ENCODE results near the gene ARHGEF2. TPM values are rescaled to one million over a fixed set of nuclear protein-coding genes. Genes with fewer than 3 reads are reported as not detected.

Gene ARHGEF2
- total and polyA plus RNA-seq, 2 of the 13 experiments (the other 11 are each of a cell fraction or from before 2014, with no cell fraction given): 16.1 to 32.1 TPM

DNA sequence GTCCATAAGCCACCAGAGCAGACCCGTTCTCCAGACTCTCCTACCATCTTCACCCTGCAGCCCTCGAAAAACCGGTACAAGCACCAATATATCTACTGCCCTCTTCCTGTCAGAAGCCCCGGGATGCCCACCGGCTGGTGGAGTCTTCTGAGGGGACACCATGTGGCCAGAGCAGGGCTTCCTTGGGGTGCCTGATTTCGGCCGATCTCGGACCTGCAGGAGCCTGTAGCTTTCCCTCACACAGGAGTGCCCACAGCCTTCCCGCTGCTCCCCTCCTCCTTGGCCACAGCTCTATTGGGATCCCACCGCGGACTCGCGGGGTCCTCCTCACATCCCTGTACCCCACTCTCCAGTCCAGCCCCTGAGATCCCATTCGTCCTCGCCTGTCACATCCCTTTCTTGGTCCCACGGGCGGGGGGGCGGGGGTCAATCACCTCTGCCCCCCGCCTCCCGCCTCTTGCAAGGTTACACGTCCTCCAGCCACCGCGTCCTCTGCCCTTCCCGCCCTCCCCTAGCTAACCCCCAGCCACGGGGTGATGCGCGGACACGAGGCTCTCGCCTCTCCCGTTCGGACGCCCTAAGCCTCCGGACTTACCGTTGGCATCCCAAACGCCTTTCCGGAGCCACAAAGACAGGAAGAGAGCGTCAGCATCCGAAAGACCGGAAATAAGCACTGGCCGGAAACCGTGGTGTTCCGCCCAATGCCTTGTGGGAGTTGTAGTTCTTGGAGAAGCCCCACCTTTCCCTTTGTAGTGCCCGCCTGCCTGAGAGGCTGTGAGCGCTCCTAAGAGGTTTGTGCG is 42.1 kb upstream of the ARHGEF2 start, which contains the start of gene SSR2 (continued):
- TF ChIP-seq, protein P1, sequence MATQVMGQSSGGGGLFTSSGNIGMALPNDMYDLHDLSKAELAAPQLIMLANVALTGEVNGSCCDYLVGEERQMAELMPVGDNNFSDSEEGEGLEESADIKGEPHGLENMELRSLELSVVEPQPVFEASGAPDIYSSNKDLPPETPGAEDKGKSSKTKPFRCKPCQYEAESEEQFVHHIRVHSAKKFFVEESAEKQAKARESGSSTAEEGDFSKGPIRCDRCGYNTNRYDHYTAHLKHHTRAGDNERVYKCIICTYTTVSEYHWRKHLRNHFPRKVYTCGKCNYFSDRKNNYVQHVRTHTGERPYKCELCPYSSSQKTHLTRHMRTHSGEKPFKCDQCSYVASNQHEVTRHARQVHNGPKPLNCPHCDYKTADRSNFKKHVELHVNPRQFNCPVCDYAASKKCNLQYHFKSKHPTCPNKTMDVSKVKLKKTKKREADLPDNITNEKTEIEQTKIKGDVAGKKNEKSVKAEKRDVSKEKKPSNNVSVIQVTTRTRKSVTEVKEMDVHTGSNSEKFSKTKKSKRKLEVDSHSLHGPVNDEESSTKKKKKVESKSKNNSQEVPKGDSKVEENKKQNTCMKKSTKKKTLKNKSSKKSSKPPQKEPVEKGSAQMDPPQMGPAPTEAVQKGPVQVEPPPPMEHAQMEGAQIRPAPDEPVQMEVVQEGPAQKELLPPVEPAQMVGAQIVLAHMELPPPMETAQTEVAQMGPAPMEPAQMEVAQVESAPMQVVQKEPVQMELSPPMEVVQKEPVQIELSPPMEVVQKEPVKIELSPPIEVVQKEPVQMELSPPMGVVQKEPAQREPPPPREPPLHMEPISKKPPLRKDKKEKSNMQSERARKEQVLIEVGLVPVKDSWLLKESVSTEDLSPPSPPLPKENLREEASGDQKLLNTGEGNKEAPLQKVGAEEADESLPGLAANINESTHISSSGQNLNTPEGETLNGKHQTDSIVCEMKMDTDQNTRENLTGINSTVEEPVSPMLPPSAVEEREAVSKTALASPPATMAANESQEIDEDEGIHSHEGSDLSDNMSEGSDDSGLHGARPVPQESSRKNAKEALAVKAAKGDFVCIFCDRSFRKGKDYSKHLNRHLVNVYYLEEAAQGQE (IDR thresholded peaks at IDR 0.05; ENCODE audit: borderline replicate concordance in 1 of 2, low read depth in 1 of 2, low read length in 2 of 2): no peak
- peak; percentile 84 for TF ChIP-seq PHF8 (CRISPR knock-in tag; IDR thresholded peaks at IDR 0.05)
- TF ChIP-seq, protein P2, sequence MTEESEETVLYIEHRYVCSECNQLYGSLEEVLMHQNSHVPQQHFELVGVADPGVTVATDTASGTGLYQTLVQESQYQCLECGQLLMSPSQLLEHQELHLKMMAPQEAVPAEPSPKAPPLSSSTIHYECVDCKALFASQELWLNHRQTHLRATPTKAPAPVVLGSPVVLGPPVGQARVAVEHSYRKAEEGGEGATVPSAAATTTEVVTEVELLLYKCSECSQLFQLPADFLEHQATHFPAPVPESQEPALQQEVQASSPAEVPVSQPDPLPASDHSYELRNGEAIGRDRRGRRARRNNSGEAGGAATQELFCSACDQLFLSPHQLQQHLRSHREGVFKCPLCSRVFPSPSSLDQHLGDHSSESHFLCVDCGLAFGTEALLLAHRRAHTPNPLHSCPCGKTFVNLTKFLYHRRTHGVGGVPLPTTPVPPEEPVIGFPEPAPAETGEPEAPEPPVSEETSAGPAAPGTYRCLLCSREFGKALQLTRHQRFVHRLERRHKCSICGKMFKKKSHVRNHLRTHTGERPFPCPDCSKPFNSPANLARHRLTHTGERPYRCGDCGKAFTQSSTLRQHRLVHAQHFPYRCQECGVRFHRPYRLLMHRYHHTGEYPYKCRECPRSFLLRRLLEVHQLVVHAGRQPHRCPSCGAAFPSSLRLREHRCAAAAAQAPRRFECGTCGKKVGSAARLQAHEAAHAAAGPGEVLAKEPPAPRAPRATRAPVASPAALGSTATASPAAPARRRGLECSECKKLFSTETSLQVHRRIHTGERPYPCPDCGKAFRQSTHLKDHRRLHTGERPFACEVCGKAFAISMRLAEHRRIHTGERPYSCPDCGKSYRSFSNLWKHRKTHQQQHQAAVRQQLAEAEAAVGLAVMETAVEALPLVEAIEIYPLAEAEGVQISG (CRISPR knock-in tag; IDR thresholded peaks at IDR 0.05): peak; percentile 95
- TF ChIP-seq, protein P3, sequence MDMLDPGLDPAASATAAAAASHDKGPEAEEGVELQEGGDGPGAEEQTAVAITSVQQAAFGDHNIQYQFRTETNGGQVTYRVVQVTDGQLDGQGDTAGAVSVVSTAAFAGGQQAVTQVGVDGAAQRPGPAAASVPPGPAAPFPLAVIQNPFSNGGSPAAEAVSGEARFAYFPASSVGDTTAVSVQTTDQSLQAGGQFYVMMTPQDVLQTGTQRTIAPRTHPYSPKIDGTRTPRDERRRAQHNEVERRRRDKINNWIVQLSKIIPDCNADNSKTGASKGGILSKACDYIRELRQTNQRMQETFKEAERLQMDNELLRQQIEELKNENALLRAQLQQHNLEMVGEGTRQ (IDR thresholded peaks at IDR 0.05; ENCODE audit: low read depth, low read length): no peak
- TF ChIP-seq, protein P3 (CRISPR knock-in tag; IDR thresholded peaks at IDR 0.05; ENCODE audit: borderline replicate concordance): no peak
- no peak for TF ChIP-seq GATA4 (IDR thresholded peaks at IDR 0.05; ENCODE audit: borderline replicate concordance, low read depth)
- no peak for TF ChIP-seq ZNF629 (CRISPR knock-in tag; conservative IDR thresholded peaks at IDR 0.05)
- TF ChIP-seq PRMT3 (CRISPR knock-in tag; IDR thresholded peaks at IDR 0.05; ENCODE audit: borderline replicate concordance, low read depth): no peak
- TF ChIP-seq YEATS4 (CRISPR knock-in tag; IDR thresholded peaks at IDR 0.05; ENCODE audit: borderline replicate concordance): peak; percentile 45; the same call in 1 of the 2 replicates
- TF ChIP-seq JARID2 (CRISPR knock-in tag; IDR thresholded peaks at IDR 0.05; ENCODE audit: insufficient replicate concordance): peak; percentile 50
- 0 out of 2 replicates have a peak, but pooled peaks have one; percentile 9 for TF ChIP-seq SP5 (CRISPR knock-in tag; IDR thresholded peaks at IDR 0.05; ENCODE audit: borderline replicate concordance, low read depth)
- TF ChIP-seq, protein P4, sequence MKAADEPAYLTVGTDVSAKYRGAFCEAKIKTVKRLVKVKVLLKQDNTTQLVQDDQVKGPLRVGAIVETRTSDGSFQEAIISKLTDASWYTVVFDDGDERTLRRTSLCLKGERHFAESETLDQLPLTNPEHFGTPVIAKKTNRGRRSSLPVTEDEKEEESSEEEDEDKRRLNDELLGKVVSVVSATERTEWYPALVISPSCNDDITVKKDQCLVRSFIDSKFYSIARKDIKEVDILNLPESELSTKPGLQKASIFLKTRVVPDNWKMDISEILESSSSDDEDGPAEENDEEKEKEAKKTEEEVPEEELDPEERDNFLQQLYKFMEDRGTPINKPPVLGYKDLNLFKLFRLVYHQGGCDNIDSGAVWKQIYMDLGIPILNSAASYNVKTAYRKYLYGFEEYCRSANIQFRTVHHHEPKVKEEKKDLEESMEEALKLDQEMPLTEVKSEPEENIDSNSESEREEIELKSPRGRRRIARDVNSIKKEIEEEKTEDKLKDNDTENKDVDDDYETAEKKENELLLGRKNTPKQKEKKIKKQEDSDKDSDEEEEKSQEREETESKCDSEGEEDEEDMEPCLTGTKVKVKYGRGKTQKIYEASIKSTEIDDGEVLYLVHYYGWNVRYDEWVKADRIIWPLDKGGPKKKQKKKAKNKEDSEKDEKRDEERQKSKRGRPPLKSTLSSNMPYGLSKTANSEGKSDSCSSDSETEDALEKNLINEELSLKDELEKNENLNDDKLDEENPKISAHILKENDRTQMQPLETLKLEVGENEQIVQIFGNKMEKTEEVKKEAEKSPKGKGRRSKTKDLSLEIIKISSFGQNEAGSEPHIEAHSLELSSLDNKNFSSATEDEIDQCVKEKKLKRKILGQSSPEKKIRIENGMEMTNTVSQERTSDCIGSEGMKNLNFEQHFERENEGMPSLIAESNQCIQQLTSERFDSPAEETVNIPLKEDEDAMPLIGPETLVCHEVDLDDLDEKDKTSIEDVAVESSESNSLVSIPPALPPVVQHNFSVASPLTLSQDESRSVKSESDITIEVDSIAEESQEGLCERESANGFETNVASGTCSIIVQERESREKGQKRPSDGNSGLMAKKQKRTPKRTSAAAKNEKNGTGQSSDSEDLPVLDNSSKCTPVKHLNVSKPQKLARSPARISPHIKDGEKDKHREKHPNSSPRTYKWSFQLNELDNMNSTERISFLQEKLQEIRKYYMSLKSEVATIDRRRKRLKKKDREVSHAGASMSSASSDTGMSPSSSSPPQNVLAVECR (CRISPR knock-in tag; IDR thresholded peaks at IDR 0.05; ENCODE audit: borderline replicate concordance): peak; percentile 75; the same call in 1 of the 2 replicates

Measured in HepG2 (cell line).